C1 segment of cervical spinal cord (tissue), 14 donors: ENCODE results near the gene HLA-DQA2.
"Not testable (repeated sequence)": the region's sequence is repeated elsewhere in the genome, so short reads cannot be mapped to it uniquely, and the experiment has no call there.

Experiments used
- DNase-seq, 14 donors: peaks; one replicate each; lab custom pipeline; 2025; lab: John Stamatoyannopoulos, UW

Gene HLA-DQA2

DNA sequence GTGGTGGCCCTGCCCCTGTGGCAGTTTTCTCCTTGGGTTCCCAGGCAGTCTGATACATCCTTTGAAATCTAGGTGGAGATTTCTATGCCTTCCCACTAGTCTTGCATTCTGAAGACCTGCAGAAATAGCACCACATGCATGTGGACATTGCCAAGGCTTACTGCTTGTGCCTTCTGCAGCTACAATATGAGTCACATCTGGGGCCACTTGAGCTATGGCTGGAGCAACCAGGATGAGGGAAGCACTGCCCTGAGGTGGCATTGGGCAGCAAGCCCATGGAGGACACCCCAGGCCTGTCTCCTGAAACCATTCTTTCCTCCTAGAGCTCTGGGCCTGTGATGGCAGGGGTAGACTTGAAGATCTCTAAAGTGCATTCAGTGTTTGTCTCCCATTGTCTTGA lies 37.8 kb downstream of the HLA-DQA2 start:
- no peak for DNase-seq

DNA sequence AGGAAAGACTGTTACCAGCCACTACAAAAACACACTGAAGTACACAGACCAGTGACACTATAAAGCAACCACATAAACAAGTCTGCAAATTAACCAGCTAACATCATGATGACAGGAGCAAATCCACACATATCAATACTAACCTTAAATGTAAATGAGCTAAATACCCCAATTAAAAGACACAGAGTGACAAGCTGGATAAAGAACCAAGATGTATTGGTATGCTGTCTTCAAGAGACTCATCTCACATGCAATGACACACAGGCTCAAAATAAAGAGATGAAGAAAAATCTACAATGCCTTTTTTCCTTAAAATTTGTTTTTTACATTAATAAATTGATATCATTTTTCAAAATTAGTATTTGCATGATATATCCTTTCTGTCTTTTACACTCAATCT lies 41.7 kb downstream of the HLA-DQA2 start:
- DNase-seq: not testable (repeated sequence)

DNA sequence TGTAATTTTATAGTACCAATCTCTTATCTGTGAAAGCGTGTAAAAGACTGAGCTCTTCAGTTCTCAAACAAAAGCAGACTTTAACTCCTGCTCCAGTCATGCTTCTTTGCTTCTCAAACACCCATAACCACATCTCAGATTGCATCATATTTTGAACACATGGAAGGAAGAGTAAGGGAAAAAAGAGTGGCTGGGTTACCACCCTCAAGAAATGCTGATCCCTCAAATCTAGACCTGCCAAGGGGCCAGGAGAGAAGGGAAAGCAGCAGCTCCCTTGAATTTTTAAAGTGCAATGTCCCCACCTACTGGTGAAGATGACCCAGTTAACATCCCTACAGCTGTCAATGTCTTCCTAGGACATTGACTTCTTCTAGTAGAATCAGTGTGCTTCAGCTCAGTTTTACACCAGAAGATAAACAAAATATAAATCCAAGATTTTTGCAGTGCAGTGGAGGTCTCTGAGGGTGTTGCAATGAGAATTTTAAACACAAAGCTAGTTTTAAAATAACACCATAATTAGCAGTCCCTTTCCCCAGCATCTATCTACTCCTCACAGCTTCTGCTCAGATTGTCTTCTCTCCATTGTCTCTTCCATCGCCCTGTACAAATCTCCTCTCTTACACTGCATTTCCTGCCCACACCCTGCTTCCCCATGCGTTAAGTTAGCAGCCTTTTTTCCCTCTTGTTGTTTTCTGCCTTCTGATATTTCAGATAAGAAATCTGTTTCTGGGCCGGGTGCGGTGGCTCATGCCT lies 44.8 kb downstream of the HLA-DQA2 start:
- peak in 4 of 14 donors; percentile 6 to 23 (median 10) for DNase-seq

GRCh38 chr6:32790306-32790705 lies 49.1 kb downstream of the HLA-DQA2 start:
- DNase-seq: no peak

DNA sequence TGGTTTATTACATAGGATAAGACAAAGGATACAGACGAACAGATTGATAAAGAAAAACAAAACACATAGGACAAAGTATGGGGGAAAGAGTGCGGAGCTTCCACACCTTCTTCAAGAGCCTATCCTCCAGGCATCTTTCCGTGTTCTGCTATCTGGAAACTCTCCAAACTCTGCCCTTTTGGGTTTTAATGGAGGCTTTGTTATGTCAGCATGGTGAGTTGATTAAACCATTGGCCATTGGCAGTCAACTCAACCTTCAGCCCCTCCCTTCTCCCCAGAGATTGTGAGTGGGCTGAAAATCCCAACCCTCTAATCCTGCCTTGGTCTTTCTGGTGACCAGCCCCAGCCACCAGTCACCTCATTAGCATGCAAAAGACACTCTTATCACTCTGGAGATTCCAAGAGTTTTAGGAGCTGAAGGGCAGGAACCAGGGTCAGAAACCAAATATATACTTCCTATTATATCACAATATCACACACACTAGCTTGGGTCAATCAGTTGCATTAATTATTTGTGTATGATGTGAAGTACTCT lies 51.8 kb downstream of the HLA-DQA2 start:
- DNase-seq: no peak

DNA sequence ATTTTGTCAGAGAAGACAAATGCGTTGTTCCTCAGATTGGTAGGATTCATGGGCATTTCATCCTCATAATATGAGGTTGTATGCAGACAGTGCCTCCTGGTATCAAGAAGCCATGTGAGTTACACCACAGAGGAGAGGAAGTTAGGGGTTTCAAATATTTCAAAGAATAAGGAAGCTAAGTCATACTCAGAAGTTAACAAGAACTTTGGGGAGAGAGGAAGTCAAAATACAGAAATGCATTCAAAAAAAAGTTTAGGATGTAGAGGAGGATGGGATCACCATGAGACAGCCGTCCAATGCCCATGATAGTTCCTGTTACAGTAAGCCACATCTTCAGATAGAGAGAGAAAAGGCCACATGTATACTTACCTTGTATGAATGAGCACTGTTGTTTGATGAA lies 53.3 kb downstream of the HLA-DQA2 start:
- DNase-seq: no peak
